ENCODE measurements around the gene FAM168A.

FAM168A gene

DNA sequence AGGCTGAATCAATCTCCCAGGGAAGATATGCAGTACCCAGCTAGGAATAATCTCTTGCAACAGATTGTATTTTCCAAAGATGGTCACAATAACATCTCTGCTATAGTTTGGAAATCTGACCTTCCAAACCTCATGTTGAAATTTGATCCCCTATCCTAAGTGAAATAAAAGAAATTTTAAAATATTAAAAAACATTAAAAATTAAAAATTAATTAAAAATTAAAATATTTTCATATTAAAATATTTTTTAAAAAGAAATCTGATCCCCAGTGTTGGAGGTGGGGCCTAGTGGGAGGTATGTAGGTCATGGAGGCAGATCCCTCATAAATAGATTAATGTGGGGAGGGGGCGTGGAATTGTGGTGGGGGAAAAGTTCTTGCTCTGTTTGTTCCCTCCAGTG lies 79.7 kb downstream of the FAM168A start:
- TF ChIP-seq, protein P1, sequence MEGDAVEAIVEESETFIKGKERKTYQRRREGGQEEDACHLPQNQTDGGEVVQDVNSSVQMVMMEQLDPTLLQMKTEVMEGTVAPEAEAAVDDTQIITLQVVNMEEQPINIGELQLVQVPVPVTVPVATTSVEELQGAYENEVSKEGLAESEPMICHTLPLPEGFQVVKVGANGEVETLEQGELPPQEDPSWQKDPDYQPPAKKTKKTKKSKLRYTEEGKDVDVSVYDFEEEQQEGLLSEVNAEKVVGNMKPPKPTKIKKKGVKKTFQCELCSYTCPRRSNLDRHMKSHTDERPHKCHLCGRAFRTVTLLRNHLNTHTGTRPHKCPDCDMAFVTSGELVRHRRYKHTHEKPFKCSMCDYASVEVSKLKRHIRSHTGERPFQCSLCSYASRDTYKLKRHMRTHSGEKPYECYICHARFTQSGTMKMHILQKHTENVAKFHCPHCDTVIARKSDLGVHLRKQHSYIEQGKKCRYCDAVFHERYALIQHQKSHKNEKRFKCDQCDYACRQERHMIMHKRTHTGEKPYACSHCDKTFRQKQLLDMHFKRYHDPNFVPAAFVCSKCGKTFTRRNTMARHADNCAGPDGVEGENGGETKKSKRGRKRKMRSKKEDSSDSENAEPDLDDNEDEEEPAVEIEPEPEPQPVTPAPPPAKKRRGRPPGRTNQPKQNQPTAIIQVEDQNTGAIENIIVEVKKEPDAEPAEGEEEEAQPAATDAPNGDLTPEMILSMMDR (IDR thresholded peaks at IDR 0.05; ENCODE audit: low read depth, low read length) = no peak
- no peak for DNase-seq (ENCODE audit: extremely low read depth, low read depth)

DNA sequence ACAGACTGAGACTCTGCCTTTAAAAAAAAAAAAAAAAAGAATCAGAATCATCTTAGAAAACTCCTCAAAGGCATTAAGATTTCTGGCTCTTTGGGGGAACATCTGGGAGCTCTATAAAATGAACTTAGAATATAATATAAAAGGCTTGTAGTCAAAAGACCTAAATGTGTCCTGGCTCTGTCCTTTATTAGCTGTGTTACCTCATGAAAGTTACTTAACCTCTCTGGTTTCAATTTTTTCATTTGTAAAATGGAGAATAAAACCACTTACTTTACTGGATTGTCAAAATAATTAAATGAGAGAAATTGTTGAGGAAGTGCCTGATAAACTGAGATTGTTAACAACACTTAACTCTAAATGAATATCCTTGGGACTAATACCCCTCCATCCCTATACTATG lies 81.8 kb downstream of the FAM168A start:
- TF ChIP-seq, protein P1 (IDR thresholded peaks at IDR 0.05; ENCODE audit: low read depth, low read length) = no peak
- DNase-seq (ENCODE audit: extremely low read depth, low read depth) = no peak

DNA sequence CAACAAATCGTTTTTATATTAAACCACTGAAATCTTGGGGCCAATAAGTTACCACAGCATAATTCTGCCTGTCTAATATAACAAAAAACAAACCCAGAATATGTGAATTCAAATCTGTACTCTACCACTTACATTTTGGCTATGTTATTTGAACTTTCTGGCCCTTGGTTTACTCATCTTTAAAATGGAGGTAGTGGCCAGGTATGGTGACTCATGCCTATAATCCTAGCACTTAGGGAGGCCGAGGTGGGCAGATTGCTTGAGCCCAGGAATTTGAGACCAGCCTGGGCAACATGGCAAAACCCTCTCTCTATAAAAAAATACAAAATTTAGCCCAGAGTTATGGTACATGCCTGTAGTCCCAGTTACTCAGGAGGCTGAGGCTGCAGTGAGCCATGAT lies 84.2 kb downstream of the FAM168A start:
- DNase-seq (ENCODE audit: extremely low read depth, low read depth) = no peak
- TF ChIP-seq, protein P1 (IDR thresholded peaks at IDR 0.05; ENCODE audit: low read depth, low read length) = no peak

DNA sequence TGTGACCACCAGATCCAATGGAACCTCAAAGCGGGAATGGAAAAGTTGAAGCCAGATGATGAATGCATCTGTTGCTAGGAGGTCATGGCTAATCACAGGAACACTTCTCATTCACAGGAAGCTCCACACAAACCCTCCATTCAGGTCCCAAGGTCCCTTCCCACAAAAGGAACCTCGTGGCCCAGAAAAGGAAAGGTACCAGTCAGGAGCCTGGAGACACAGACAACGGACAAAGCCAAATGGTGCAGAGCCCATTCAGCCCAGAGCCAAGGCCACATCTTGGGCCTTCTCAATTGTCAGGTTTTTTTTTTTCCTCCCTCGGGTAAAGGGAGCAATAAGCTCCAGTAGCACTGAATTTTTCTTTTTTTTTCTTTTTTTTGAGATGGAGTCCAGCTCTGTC lies 87.0 kb downstream of the FAM168A start:
- DNase-seq (ENCODE audit: extremely low read depth, low read depth) = no peak
- TF ChIP-seq, protein P1 (IDR thresholded peaks at IDR 0.05; ENCODE audit: low read depth, low read length) = no peak

DNA sequence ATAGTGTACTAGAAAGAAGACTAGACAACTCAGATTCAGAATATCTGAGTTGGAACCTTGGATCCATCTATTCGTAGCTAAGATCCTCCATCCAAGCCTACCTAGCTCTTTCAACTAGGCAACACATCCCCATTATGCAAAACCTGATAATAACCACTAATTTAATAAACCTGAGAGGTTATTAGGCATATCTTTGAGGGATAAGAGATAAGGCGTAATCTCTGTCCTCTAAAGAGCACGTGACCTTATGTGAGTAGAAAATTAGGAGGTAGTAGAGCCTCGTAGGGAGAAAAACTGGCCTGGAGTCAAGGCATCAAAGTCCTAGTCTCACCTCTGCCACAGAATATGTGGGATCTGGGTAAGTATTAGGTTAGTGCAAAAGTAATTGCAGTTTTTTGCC lies 87.8 kb downstream of the FAM168A start:
- no peak for DNase-seq (ENCODE audit: extremely low read depth, low read depth)
- TF ChIP-seq, protein P1 (IDR thresholded peaks at IDR 0.05; ENCODE audit: low read depth, low read length) = no peak

DNA sequence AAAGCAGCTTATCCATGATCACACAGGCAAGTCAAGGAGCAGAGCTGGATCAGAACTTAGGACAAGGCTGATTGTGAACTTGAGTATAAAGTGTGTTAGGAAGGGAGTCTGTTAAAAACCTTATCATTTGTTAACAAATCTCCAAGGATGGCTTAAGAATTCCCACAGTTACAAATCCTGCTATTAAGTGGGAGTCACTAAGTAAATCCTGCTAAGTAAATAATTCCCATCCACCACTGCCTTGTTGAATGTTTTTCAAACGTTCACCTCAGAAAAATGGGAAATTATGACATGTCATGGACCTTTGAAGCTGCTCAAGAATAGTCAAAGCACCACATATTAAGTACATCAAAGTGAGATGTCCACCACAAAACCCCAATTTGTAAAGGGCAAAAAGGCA lies 88.7 kb downstream of the FAM168A start:
- no peak for DNase-seq (ENCODE audit: extremely low read depth, low read depth)
- TF ChIP-seq, protein P1 (IDR thresholded peaks at IDR 0.05; ENCODE audit: low read depth, low read length) = no peak

DNA sequence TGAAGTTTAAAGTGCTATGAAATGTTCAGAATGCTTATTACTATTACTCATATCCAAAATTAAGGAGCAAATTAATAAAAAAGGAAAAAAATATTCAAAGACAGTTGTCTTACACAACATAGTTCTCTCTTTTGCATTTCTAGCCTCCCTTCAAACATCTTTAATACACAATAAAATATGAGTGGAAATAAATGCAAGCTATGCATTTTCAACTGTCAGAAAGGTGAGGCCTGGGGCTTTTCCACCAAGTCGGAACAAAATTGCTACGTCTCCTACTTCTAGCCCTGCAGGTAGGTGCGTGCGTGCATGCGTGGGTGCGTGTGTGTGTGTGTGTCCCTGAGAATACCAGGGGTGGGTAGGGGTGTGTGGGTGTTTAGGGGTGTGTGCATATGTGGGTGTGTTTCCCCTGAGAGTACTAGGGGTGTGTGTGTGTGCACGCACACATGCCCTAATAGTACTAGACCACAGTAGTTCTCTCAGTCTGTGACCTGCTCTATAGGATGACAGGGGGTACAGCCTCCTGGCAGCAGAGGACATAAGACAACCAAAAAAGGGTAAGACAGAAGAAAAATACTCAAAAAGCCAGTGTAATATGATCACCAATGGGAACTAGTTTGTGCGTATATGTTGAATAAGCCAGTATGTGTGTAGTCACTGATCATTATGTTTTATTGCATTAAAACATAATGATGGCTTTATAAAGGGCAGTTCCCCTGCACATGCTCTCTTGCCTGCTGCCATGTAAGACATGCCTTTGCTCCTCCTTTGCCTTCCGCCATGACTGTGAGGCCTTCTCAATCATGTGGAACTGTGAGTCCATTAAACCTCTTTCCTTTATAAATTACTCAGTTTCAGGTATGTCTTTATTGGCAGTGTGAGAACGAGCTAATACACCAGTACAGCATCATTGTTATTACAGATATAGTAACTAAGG lies 89.4 kb downstream of the FAM168A start:
- TF ChIP-seq, protein P1 (IDR thresholded peaks at IDR 0.05; ENCODE audit: low read depth, low read length) = no peak

More for the DNA sequence above, 89.4 kb downstream of the FAM168A start:
- no peak for DNase-seq (ENCODE audit: extremely low read depth, low read depth)

All from AG09319 (cell line).